Large intestine (tissue), 3 donors: ENCODE data around the gene SREBF2. TPM values are rescaled to one million over a fixed set of nuclear protein-coding genes. Genes with fewer than 3 reads are reported as not detected.
A peak's percentile ranks its signal among the peaks of the same experiment; 100 is the strongest.

Experiments used
- DNase-seq, 2 donors: peaks; one replicate each; pipeline versions ENCODE4 v3.0.0 to v3.0.0-alpha.2; 2013
- H3K27ac ChIP-seq: one replicate; pipeline ENCODE4 v1.5.1; 2013; ENCODE audit warnings: low read length
- H3K27me3 ChIP-seq: 2 replicates; pipeline ENCODE4 v1.6.1; 2013; ENCODE audit warnings: low read length; ENCODE audit not compliant: control insufficient read depth, insufficient read depth
- H3K36me3 ChIP-seq: 2 replicates; pipeline ENCODE4 v1.6.1; 2013; ENCODE audit warnings: low read length; ENCODE audit not compliant: control insufficient read depth, insufficient read depth
- H3K4me1 ChIP-seq: one replicate; pipeline ENCODE4 v1.6.1; 2013; ENCODE audit warnings: low read length; ENCODE audit not compliant: control insufficient read depth, insufficient read depth
- H3K4me3 ChIP-seq: one replicate; pipeline ENCODE4 v1.5.1; 2013; ENCODE audit warnings: low read length
- H3K9me3 ChIP-seq: one replicate; pipeline ENCODE4 v1.6.1; 2013; ENCODE audit warnings: mild to moderate bottlenecking, low read depth, low read length, moderate library complexity; ENCODE audit not compliant: control insufficient read depth
- WGBS: methylation state at CpG from one replicate; pipeline ENCODE4 v1.1.5; 2013; ENCODE audit warnings: low lambda C conversion rate; ENCODE audit not compliant: insufficient coverage; 5-methylcytosine and 5-hydroxymethylcytosine counted together
- polyA plus RNA-seq: library from polyadenylated mRNA; unstranded; fragments of 120-200 nt; gene quantifications from one replicate; pipeline ENCODE4 v1.2.1, GENCODE V29; 2013

Gene SREBF2
- polyA plus RNA-seq, 1 donor = 73.5 TPM

DNA sequence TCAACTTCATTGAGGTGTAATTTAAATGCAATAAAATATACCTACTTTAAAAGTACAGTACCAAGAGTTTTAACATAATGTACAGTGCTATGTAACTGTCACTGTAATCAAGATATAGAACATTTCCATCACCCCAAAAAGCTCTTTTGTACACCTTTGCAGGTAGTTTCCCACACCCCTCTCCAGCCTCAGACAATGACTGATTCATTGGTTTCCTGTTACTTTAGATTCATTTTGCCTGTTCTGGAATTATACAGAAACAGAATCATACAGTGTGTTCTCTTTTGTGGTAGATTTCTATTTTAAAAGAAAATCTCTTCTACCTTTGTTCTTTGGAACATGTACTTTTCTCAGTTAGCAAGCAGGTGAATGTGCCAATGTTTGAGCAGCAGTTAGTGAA is 43.8 kb downstream of the SREBF2 start:
- peaks cover 70% of the 10 kb centered on the region for H3K36me3 ChIP-seq
- no peaks in the 10 kb centered on the region for H3K27me3 ChIP-seq
- no peak overlapping the region for H3K4me3 ChIP-seq
- no peak for DNase-seq
- H3K9me3 ChIP-seq = no peaks in the 10 kb centered on the region
- no peak overlapping the region for H3K27ac ChIP-seq
- no peaks in the 10 kb centered on the region for H3K4me1 ChIP-seq

DNA sequence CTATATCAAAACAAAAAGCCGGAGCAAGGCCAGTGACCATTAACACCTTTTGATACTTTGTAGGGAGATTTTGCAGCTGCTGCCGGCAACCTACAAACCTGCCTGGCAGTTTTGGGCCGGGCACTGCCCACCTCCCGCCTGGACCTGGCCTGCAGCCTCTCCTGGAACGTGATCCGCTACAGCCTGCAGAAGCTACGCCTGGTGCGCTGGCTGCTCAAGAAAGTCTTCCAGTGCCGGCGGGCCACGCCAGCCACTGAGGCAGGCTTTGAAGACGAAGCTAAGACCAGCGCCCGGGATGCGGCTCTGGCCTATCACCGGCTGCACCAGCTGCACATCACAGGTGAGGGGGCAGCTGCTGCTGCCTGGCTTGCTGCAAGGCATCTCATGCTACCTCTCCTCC is 47.7 kb downstream of the SREBF2 start:
- Histone ChIP-seq H3K9me3 (no peaks in the 10 kb centered on the region), H3K27ac (no peak overlapping the region), H3K36me3 (peaks cover 87% of the 10 kb centered on the region), H3K4me3 (no peak overlapping the region), H3K27me3 (no peaks in the 10 kb centered on the region), H3K4me1 (peaks cover 8% of the 10 kb centered on the region)
- no CpG with 5 or more reads among the region's 16 CpGs for WGBS
- no peak for DNase-seq

DNA sequence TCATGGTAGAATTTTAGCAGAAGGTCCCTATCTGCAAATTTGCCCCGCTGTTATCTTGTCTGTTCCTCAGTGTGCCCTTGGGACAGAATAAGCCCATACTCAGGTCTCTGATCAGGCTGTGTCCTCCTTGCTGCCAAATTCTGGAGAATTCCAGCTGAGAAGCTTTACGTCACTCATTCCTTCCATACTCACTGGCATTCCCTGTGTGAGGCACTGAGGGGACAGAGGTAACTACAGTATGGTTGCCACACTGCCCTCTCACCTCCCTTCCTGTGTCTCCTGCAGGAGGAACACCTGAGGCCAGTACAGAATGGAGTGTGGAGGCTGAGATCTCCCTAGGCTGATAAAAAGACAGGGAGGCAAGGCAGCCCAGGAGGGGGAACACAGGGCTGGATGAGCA is 50.5 kb downstream of the SREBF2 start:
- H3K9me3 ChIP-seq = no peaks in the 10 kb centered on the region
- H3K4me1 ChIP-seq = peaks cover 15% of the 10 kb centered on the region
- no peaks in the 10 kb centered on the region for H3K27me3 ChIP-seq
- WGBS = 80% methylated on average over 1 of the region's 2 CpGs
- peaks cover 81% of the 10 kb centered on the region for H3K36me3 ChIP-seq
- H3K27ac ChIP-seq = no peak overlapping the region
- no peak for DNase-seq
- no peak overlapping the region for H3K4me3 ChIP-seq

DNA sequence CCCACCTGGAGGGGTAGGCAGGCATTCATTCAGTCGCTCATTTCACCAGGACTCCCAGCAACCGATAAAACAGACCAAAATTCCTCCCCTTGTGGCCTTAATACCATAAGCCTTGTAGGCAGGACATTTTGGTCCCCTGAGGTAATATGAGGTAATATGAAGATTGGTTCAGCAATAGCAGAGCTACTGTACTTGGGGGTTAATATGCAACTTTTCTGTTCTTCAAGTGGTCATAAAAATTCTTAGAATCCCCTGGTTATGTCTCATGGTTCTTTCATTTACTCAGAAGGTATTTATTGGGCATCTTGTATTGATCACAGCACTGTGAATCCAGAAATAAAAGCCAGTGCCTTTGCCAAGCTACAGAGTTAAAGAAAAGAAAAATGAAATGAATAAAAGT is 52.2 kb downstream of the SREBF2 start:
- DNase-seq = no peak
- H3K9me3 ChIP-seq = no peaks in the 10 kb centered on the region
- H3K27me3 ChIP-seq = no peaks in the 10 kb centered on the region
- H3K4me1 ChIP-seq = peaks cover 15% of the 10 kb centered on the region
- peak overlapping the region; percentile 84 for H3K27ac ChIP-seq
- no peak overlapping the region for H3K4me3 ChIP-seq
- H3K36me3 ChIP-seq = peaks cover 82% of the 10 kb centered on the region
- no CpG with 5 or more reads among the region's 2 CpGs for WGBS

DNA sequence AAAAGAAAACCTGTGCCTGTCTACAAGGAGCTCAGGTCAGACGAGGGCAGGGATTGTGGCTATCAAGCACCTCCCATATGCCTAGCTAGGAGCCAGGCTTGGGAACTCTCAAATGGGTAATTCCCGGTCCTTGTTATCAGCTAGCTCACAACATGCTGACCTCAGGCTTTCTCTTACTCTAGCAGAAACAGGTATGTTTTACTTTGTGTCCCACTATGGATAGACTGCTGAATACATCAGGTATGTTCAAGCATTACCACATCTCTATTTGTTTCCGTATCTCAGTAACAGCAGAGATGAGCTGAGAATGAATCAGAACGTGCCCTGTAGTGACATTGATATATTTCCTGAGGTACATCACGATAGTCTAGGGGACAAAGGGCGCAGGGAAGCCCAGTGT is 52.6 kb downstream of the SREBF2 start:
- H3K4me1 ChIP-seq = peaks cover 15% of the 10 kb centered on the region
- peak; percentile 45 to 67 for DNase-seq
- H3K27ac ChIP-seq = peak overlapping the region; percentile 84
- 54% methylated on average over 2 of the region's 6 CpGs for WGBS
- no peaks in the 10 kb centered on the region for H3K27me3 ChIP-seq
- H3K9me3 ChIP-seq = no peaks in the 10 kb centered on the region
- H3K36me3 ChIP-seq = peaks cover 82% of the 10 kb centered on the region
- no peak overlapping the region for H3K4me3 ChIP-seq

DNA sequence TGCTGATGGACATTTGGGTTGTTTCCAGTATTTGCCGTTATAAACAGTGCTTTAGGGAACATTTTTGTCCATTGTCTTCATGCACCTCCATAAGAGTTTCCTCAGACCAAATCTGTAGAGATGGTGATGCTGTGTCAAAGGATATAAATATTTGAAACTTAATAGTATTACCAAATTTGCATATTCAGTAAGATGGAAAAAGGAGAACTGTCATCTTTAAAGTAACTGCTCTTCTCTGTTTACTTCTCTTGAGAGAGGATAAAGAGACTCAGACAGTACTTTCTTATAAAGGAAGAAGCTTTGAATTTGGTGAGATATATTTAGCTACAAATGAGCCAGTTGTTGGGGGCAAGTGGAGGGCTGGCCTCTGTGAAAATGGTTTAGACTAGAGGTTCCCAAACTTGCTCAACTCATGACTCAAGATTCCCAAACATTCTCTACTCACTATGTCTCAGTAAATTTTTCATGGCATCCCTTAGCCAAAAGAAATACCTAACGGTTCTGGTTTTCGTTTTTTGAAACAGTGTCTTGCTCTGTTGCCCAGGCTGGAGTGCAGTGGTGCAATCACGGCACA is 55.8 kb downstream of the SREBF2 start:
- Histone ChIP-seq H3K27ac (no peak overlapping the region), H3K4me1 (peaks cover 15% of the 10 kb centered on the region), H3K4me3 (no peak overlapping the region), H3K36me3 (peaks cover 79% of the 10 kb centered on the region), H3K27me3 (no peaks in the 10 kb centered on the region), H3K9me3 (no peaks in the 10 kb centered on the region)
- no CpG with 5 or more reads among the region's 4 CpGs for WGBS
- DNase-seq = no peak

DNA sequence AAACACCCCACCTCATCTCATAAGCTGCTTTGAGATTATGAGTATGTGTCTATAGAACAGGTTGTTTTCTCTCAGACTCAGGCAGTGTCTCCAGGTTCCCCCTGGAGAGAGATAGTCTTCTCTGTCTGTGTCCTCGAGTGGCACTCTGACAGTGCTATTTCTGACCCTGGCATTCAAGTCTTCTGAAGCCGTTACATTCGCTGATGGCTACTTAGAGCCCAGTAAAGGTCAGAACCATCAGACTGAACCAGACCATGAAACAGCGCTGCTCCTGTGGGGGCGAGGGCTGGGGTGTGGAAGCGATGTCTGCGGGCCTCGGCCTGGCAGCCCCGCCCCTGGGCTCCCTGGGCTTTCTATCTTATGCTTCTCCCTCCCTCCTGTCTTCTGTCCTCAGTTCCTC is 58.5 kb downstream of the SREBF2 start:
- peaks cover 72% of the 10 kb centered on the region for H3K36me3 ChIP-seq
- H3K9me3 ChIP-seq = no peaks in the 10 kb centered on the region
- H3K4me1 ChIP-seq = peaks cover 2% of the 10 kb centered on the region
- no peak overlapping the region for H3K4me3 ChIP-seq
- no peaks in the 10 kb centered on the region for H3K27me3 ChIP-seq
- WGBS = no CpG with 5 or more reads among the region's 9 CpGs
- DNase-seq = no peak
- no peak overlapping the region for H3K27ac ChIP-seq

DNA sequence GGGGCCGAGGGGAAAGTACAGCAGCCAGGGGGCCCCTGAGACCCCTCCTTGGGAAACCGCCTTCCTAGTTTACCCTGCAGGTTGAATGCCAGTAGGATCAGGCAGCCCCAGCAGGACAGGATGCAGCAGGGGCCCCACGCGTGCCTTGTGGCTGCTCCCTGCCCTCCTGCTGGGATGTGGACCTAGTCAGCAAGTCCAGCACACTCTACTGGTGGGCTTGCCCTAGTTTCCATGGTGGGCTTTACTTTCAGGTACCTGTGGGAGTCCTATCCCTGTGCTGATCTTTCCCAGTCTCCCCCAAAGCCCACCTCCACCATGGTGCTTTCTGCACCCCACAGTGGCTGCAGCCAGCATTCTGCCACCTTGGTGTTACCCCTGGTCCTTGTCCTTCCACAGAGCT is 59.8 kb downstream of the SREBF2 start:
- H3K9me3 ChIP-seq = no peaks in the 10 kb centered on the region
- peaks cover 80% of the 10 kb centered on the region for H3K36me3 ChIP-seq
- WGBS = no CpG with 5 or more reads among the region's 4 CpGs
- H3K4me1 ChIP-seq = no peaks in the 10 kb centered on the region
- H3K4me3 ChIP-seq = no peak overlapping the region
- no peak for DNase-seq
- H3K27me3 ChIP-seq = no peaks in the 10 kb centered on the region
- H3K27ac ChIP-seq = no peak overlapping the region

DNA sequence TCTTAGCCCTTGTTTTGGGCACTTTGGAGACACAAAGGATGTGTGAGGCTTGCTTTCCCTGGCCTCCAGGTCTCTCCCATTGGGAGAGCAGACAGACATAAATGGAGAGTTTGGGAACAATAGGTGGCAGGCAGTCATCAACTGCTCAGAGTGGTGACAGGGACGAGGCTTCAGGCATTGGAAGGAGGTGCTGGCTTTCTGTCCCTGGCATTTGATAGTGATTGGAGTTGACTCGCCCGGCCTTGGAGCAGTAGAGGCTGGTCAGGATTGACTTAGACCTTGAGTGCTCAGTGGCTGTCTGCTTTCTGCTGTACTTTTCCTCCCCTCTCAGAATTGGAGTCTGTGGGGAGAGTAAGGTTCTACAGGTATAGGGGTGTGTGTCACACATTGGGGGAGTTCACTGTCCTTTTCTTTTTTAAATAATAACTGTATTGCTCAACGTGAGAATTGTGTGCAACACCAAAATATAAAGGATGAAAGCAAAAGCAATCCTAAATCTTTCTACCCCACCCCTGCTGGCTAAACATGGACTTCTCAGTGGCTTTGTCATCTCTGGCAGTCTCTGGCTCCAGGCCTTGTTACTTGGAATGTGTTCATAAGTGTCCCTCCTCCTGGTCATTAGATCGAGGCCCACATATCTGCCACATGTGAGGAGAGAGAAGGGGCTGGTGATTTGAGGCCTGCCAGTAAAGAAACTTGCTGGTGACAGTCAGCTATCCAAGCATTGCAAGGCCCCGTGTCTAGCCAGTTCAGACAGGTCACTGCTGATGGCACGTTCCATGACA is 60.9 kb downstream of the SREBF2 start:
- no peak overlapping the region for H3K4me3 ChIP-seq
- WGBS = no CpG with 5 or more reads among the region's 7 CpGs
- H3K27me3 ChIP-seq = no peaks in the 10 kb centered on the region
- H3K4me1 ChIP-seq = no peaks in the 10 kb centered on the region
- H3K27ac ChIP-seq = no peak overlapping the region
- H3K9me3 ChIP-seq = no peaks in the 10 kb centered on the region
- DNase-seq = no peak
- H3K36me3 ChIP-seq = peaks cover 77% of the 10 kb centered on the region

DNA sequence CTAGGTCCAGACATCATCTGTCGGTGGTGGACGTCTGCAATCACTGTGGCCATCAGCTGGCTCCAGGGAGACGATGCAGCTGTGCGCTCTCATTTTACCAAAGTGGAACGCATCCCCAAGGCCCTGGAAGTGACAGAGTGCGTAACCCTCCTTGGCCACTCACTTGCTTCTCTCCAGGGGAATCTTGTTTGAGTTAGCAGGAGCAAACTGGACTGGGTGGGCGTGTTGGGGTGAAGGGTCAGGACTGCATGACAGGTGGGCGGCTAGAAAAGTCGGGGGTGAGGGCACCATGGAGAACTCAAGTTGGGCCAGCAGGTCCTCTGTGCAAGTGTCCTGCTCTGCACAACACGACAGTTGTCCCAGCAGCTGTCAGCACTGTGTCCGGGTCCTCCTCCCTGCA is 65.7 kb downstream of the SREBF2 start:
- WGBS = no CpG with 5 or more reads among the region's 11 CpGs
- H3K4me1 ChIP-seq = no peaks in the 10 kb centered on the region
- H3K4me3 ChIP-seq = no peak overlapping the region
- H3K27ac ChIP-seq = no peak overlapping the region
- no peak for DNase-seq
- no peaks in the 10 kb centered on the region for H3K9me3 ChIP-seq
- H3K27me3 ChIP-seq = no peaks in the 10 kb centered on the region
- peaks cover 80% of the 10 kb centered on the region for H3K36me3 ChIP-seq

DNA sequence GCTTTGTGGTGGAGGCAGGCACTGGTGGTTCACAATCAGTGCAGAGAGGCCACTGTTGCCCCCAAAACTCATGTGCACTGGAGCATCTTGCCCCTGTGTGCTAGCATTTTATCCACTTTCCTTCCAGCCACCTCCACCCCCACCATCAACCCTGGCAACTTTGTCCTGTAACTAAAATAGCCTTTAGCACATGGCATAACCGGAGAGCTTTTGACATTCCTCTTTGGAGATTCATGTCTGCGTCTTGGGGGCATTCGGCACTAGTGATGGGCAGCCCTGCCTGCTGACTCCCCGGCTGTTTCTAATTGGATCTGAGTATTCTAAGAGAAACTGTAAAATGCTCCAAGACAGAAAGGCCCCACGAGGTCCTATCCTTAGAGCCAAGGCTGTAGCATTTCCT is 66.2 kb downstream of the SREBF2 start:
- no peak for DNase-seq
- H3K27ac ChIP-seq = no peak overlapping the region
- WGBS = no CpG with 5 or more reads among the region's 5 CpGs
- no peaks in the 10 kb centered on the region for H3K27me3 ChIP-seq
- H3K36me3 ChIP-seq = peaks cover 80% of the 10 kb centered on the region
- no peaks in the 10 kb centered on the region for H3K4me1 ChIP-seq
- H3K9me3 ChIP-seq = no peaks in the 10 kb centered on the region
- H3K4me3 ChIP-seq = no peak overlapping the region
